Transverse colon (tissue), 4 donors: Measurements from ENCODE around the gene ANLN. TPM values are rescaled to one million over a fixed set of nuclear protein-coding genes. Genes with fewer than 3 reads are reported as not detected.

Experiments
- DNase-seq: peaks from one replicate; pipeline ENCODE4 v3.0.0-alpha.2; 2019
- H3K27ac ChIP-seq, 4 donors: fragments of 200-600 bp; sonication (generic); 2 replicates each; pipeline ENCODE4 v1.5.1; 2016 to 2018; ENCODE audit warnings: inconsistent platforms in 4 of 4
- H3K27me3 ChIP-seq: fragments of 200-600 bp; sonication (generic); 2 replicates; pipeline ENCODE4 v1.5.1; 2017; ENCODE audit warnings: inconsistent platforms
- H3K36me3 ChIP-seq, 4 donors: fragments of 200-600 bp; sonication (generic); 2 replicates each; pipeline ENCODE4 v1.5.1; 2017 to 2019; ENCODE audit warnings: inconsistent platforms in 4 of 4
- H3K4me1 ChIP-seq, 4 donors: fragments of 200-600 bp; sonication (generic); 2 replicates each; pipeline ENCODE4 v1.5.1; 2017 to 2020; ENCODE audit warnings: inconsistent platforms in 4 of 4
- H3K4me3 ChIP-seq, 4 donors: fragments of 200-600 bp; sonication (generic); 1 replicate in 1 of 4; 2 replicates in 3 of 4; pipeline versions ENCODE4 v1.5.1 to v1.6.1; 2017 to 2019; ENCODE audit warnings: inconsistent platforms in 4 of 4
- H3K9me3 ChIP-seq, 2 donors: fragments of 200-600 bp; sonication (generic); 2 replicates each; pipeline ENCODE4 v1.5.1; 2017 to 2019; ENCODE audit warnings: inconsistent platforms in 2 of 2
- EP300 ChIP-seq: sonication (generic); formaldehyde crosslinking; IDR thresholded peaks from one replicate; pipeline ENCODE4 v1.6.1; 2017; ENCODE audit warnings: antibody characterized with exemption, low read depth
- POLR2A ChIP-seq: fragments of 450-650 bp; IDR thresholded peaks from one replicate; pipeline ENCODE4 v1.6.1; 2016; ENCODE audit warnings: antibody characterized with exemption, mild to moderate bottlenecking, moderate library complexity
- POLR2AphosphoS5 ChIP-seq, 3 donors: sonication (generic); formaldehyde crosslinking; IDR thresholded peaks; one replicate each; pipeline ENCODE4 v1.6.1; 2016; ENCODE audit warnings: antibody characterized with exemption in 3 of 3
- WGBS, 2 donors: methylation state at CpG; one replicate each; pipeline ENCODE4 v1.1.5; 2018; ENCODE audit warnings: low coverage in 1 of 2; 5-methylcytosine and 5-hydroxymethylcytosine counted together
- in situ Hi-C, 4 donors: fragments of 200-750 bp; cut with MboI; loops; one replicate each; pipeline versions ENCODE4 v1.15.0 to v1.15.1; 2017; ENCODE audit warnings: low sequenced_read_pairs in 3 of 4, low pct_ligation_motif_present in 1 of 4, low pct_unique_long_range_greater_than_20kb in 1 of 4
- intact Hi-C: fragments of 100-400 bp; cut with DNase I; formaldehyde crosslinking; loops from one replicate; pipeline ENCODE4 v1.15.1; 2023; ENCODE audit warnings: low total_unique reads
- total RNA-seq, 4 donors: library from RNA; depleted of rRNA; stranded (reverse); fragments of >200 nt; gene quantifications; one replicate each; pipeline ENCODE4 v1.1.0, GENCODE V29; 2016
- TF ChIP-seq, protein P1 (sequence below), 5 experiments: fragments of 200-600 bp in 3 of 5; fragments of 450-650 bp in 2 of 5; sonication (generic) in 3 of 5; IDR thresholded peaks; 1 replicate in 2 of 5; 2 replicates in 3 of 5; pipeline ENCODE4 v1.5.1; 2016 to 2017; ENCODE audit warnings: antibody characterized with exemption in 5 of 5, inconsistent platforms in 3 of 5, mild to moderate bottlenecking in 2 of 5, moderate library complexity in 1 of 5

Gene ANLN
- total RNA-seq, 4 donors from 2014 or later: 0.37 to 97.1 (median 5.7) TPM

DNA sequence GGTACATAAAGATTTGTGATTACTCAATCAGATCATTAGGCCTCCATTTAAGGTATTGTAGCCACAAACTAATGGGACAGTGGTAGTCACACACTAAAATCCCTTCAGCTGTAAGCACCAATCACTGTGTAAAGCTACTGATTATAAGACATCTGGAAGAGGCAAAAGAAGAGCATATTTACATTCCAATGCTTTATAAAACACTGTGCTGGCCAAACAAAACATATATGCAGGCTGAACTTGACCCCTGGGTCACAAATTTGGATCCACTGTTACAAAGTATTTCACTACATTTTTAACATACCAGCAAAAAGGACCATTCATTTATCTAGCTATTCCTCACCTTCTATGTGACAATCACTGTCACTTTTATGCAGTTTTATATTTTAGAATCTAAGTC, 41.4 kb upstream of the ANLN start:
- no peak overlapping the region for H3K27ac ChIP-seq
- no peaks in the 10 kb centered on the region for H3K27me3 ChIP-seq
- intact Hi-C loops: no loop called here
- in situ Hi-C loops: no loop called here
- no peaks in the 10 kb centered on the region for H3K4me1 ChIP-seq
- no peak overlapping the region for H3K4me3 ChIP-seq
- no peak for TF ChIP-seq POLR2AphosphoS5 (IDR thresholded peaks at IDR 0.05)
- no peak for TF ChIP-seq EP300
- TF ChIP-seq, protein P1, sequence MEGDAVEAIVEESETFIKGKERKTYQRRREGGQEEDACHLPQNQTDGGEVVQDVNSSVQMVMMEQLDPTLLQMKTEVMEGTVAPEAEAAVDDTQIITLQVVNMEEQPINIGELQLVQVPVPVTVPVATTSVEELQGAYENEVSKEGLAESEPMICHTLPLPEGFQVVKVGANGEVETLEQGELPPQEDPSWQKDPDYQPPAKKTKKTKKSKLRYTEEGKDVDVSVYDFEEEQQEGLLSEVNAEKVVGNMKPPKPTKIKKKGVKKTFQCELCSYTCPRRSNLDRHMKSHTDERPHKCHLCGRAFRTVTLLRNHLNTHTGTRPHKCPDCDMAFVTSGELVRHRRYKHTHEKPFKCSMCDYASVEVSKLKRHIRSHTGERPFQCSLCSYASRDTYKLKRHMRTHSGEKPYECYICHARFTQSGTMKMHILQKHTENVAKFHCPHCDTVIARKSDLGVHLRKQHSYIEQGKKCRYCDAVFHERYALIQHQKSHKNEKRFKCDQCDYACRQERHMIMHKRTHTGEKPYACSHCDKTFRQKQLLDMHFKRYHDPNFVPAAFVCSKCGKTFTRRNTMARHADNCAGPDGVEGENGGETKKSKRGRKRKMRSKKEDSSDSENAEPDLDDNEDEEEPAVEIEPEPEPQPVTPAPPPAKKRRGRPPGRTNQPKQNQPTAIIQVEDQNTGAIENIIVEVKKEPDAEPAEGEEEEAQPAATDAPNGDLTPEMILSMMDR (IDR thresholded peaks at IDR 0.05): no peak
- TF ChIP-seq POLR2A: no peak
- DNase-seq: no peak
- H3K36me3 ChIP-seq: no peaks in the 10 kb centered on the region
- H3K9me3 ChIP-seq: no peaks in the 10 kb centered on the region

DNA sequence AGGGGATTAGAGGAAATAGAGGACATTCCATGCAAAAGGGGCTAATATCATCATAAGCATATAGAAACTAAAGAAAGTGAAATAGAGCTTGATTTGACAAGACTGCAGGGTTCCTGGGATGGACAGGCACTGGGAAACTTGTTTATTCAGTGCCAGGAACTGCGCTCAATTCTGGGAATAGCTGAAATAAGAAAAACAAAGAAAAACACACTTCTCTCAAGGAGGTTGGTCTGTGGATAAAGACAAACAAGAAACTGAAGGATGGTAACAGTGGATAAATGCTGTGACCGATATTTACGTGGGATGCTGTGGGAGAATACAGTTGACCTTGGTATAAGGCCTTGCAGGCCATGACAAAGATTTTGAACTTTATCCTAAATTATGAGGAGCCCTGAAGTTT, 40.9 kb upstream of the ANLN start:
- intact Hi-C loops (no loop called here), in situ Hi-C loops (no loop called here)
- Histone ChIP-seq H3K4me3 (no peak overlapping the region), H3K27ac (no peak overlapping the region), H3K36me3 (no peaks in the 10 kb centered on the region), H3K9me3 (no peaks in the 10 kb centered on the region), H3K27me3 (no peaks in the 10 kb centered on the region), H3K4me1 (no peaks in the 10 kb centered on the region)
- WGBS, 2 donors: 90 to 93% methylated on average over 3 of the region's 3 CpGs
- TF ChIP-seq POLR2A (no peak), POLR2AphosphoS5 (IDR thresholded peaks at IDR 0.05) (no peak), EP300 (no peak)
- TF ChIP-seq, protein P1 (IDR thresholded peaks at IDR 0.05): no peak
- DNase-seq: no peak

DNA sequence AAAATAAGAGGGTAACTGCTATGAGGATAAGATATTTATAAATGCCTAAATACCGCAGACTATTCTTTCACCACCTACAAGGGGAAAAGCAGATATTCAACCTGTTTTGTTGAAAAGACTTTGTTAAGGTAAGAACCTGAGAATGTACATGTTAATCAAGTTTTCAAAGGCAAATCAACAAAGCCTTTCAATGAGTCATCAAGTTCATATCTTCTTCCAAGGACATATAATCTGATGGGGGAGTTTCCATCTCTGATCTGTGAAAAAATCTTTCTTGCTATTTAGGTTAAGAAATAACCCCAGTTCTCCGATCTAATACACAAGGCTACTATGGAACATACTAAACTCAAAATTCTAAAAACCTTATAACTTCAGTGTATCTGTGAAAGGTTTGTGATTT, 40.0 kb upstream of the ANLN start:
- no peaks in the 10 kb centered on the region for H3K27me3 ChIP-seq
- H3K9me3 ChIP-seq: no peaks in the 10 kb centered on the region
- no peak for TF ChIP-seq POLR2A
- in situ Hi-C loops: no loop called here
- H3K36me3 ChIP-seq: no peaks in the 10 kb centered on the region
- no peak overlapping the region for H3K4me3 ChIP-seq
- intact Hi-C loops: no loop called here
- 83 to 88% methylated on average over 2 of the region's 2 CpGs for whole genome bisulfite sequencing, 2 donors
- no peak for DNase-seq
- no peak overlapping the region for H3K27ac ChIP-seq
- no peaks in the 10 kb centered on the region for H3K4me1 ChIP-seq

DNA sequence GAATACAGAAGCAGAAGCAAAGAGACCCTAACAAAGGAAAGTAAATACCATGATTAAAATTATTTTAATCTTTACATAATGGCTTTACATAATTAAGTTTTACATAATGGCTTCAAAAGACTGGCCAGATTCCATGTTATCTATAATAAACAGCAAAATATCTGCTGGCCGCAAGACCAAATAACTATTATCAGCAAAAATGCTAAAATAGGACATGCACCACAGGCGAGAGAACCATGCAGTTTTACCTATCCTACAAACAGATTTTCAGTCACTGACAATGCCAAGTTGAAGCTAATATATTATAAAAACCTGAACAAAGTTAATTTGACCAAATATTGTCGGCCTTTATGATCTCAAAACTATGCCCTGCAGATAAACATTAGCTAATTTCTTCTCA, 34.2 kb upstream of the ANLN start:
- Histone ChIP-seq H3K36me3 (no peaks in the 10 kb centered on the region), H3K9me3 (no peaks in the 10 kb centered on the region), H3K4me1 (no peaks in the 10 kb centered on the region), H3K4me3 (no peak overlapping the region), H3K27ac (no peak overlapping the region), H3K27me3 (no peaks in the 10 kb centered on the region)
- intact Hi-C loops: no loop called here
- in situ Hi-C loops: no loop called here
- TF ChIP-seq, protein P1 (IDR thresholded peaks at IDR 0.05): no peak
- TF ChIP-seq EP300 (no peak), POLR2AphosphoS5 (IDR thresholded peaks at IDR 0.05) (no peak), POLR2A (no peak)
- WGBS, 2 donors: 85 to 90% methylated on average over 3 of the region's 3 CpGs
- no peak for DNase-seq

GRCh38 chr7:36357054-36357453, 32.6 kb upstream of the ANLN start:
- Histone ChIP-seq H3K27ac (no peak overlapping the region), H3K36me3 (no peaks in the 10 kb centered on the region), H3K9me3 (no peaks in the 10 kb centered on the region), H3K4me3 (no peak overlapping the region), H3K27me3 (no peaks in the 10 kb centered on the region), H3K4me1 (no peaks in the 10 kb centered on the region)
- in situ Hi-C loops: no loop called here
- DNase-seq: no peak
- TF ChIP-seq, protein P1 (IDR thresholded peaks at IDR 0.05): no peak
- TF ChIP-seq POLR2A: no peak
- no peak for TF ChIP-seq POLR2AphosphoS5 (IDR thresholded peaks at IDR 0.05)
- no peak for TF ChIP-seq EP300
- WGBS, 2 donors: 94% methylated on average over 3 of the region's 3 CpGs; no CpG with 5 or more reads in 1 of the 2 donors
- intact Hi-C loops: no loop called here
